Cardiac ventricle fibroblast (primary cell): ENCODE results near the gene VAMP2. TPM values are rescaled to one million over a fixed set of nuclear protein-coding genes. Genes with fewer than 3 reads are reported as not detected.

Experiments
- total RNA-seq: library from RNA; depleted of rRNA; stranded (reverse); fragments of >200 nt; gene quantifications from 2 replicates; pipeline ENCODE4 v1.2.3, GENCODE V29; 2015

VAMP2 gene, protein sequence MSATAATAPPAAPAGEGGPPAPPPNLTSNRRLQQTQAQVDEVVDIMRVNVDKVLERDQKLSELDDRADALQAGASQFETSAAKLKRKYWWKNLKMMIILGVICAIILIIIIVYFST
- total RNA-seq, result 5.6 and 7.8 TPM in 2 replicates

DNA sequence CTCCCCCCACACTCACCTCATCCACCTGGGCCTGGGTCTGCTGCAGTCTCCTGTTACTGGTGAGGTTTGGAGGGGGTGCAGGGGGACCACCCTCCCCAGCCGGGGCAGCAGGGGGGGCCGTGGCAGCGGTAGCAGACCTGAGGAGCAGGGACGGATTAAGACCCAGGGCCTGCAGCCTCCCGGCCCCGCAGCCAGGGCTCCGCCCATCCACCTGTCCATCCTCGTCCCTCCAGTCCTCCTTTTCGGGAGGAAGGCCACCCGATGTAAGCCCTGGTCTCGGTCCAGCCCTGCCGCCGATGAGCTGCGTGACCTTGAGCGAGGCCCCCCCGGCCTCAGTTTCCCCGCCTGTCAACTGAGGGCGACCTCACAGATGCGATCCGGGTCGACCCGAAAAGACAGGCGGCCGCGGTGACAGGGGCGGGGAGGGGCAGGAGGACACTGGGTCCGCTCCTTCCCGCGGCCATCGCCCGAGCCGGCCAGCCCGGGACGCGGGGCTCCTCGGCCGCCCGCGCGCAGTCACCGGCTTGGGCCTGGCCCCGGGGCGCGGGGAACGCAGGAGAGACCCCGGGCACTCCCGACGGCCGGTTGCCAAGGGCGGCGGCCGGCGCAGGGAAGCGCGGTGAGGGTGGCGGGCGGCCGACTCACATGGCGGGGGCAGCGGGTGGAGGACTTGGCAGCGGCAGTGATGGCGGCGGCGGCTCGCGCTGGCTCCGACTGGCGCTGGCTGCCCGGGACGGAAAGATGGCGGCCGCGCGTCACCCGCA lies at the start of gene VAMP2:
Gene VAMP2 (minus strand): TSS at position 716 of the 764 bp plus-strand sequence. CDS start 69 bp downstream, at position 647.

DNA sequence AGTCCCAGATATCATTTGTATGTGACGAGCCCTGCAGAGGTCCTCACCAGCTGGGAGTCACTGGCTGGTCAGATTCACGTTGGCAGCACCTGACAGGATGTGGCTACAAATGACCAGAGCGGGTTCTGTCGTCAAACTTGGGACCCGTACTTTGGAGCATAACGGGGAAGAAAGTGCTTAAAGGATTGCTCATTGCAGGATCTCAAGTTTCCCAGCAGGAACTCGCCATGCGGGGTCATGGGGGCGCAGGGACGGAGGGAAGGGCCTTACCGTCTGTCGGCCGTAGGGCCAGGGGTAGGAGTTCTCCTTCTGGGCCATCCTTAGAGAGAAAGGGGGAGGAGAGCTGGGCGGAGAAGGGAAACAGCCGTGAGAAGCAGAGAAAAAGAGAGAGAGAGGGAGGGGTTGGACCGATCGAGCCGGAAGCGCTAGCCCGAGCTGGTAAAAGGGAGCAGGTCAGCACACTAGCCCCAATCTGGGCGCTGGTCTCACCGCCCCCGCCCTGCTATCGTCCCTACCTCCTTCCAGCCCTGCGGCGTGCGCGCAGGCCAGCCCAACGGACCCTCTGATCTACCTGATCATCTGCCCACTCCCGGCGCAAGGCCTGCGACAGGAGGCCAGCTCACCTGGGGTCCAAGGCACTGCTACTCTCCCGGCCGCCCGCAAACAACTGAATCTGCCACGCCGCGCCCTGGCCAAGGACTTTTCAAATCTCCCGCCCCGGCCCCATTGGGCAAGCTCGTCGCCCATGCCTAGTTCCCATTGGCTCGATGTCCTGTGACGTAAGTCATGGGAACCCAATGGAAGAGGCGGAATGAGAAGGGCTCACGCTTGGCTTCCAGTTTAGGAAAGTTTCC lies 47.4 kb upstream of the VAMP2 start, which contains the start of gene AURKB:
Gene AURKB (minus strand): TSS at position 669 of the 854 bp plus-strand sequence. CDS start 351 bp downstream, at position 318.

DNA sequence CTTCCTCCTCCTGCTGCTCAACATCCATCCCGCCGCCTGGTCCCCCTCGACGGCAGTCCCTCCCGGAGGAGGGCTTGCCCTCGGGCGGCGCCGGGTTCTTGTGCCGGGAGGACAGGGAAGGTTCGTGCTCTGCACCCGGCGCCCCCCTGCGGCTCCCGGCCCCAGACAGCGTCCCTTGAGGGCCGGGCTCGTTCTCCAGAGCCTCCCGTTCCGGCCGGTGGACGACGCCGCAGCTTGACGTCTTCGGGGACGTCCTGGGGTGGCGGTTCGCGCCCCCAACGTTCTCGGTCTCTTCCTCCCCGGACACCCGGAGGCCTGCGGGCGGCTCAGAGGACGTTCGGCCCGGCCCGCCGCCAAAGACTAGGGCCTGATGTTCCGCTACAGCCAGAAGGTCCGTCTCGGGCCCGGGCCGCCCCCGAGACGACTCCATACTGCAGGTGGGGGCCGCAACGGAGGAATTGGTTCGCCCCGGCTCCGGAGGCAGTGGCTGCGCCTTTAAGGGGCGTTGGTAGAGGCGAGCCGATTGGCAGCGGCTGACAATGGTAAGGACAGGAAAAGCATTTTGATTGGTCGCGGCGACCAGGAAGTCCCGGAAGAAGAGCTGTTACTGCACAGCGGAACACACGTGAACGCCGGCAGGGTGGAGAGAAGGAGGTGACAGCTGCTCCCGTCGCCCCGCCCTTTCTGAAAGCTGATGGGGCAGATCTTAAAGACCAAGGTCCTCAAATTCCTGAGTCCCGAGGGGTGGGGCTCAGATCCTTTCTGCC lies 27.1 kb upstream of the VAMP2 start, which contains the start of gene BORCS6:
Gene BORCS6 (minus strand): TSS at position 470 of the 767 bp plus-strand sequence. CDS start 40 bp downstream, at position 430.

GRCh38 chr17:8176197-8176940 lies 13.6 kb upstream of the VAMP2 start, which contains the start of gene TMEM107:
TSS of gene TMEM107 (minus strand) at chr17:8176380. CDS start at chr17:8176286, 94 bp downstream.

DNA sequence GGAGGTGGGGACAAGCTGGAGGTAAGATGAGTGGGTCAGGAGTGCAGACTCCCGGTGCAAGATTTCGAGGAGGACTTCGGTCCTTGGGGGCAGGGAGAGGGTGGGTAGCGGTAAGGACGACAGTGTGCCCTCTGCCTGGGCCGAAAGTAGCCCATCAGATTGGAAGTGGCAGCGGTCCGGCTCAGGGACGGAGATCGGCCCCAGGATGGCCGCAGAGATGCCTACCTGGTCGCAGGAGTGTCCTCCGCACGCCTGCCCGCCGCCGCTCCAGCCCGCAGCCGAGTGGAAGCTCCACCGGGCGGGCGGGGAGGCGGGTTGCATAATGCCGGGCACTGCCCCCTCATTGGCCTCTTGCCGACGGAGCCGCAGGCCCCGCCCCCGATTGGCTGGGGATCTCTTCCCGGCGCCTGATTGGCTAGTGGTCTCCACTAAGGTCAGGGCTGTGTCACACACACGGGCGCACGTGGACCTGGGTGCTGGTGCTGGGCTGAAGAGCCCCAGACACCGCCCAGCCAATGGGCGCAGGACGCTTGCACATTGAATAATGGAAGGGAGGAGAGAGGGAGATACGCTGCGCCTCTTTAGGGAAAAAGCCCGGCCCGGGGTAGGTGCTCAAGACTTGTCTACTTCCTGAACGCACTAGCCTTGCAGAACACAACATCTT lies 10.5 kb downstream of the VAMP2 start, which contains the start of gene PER1:
Gene PER1 (minus strand): TSS at position 293 of the 664 bp plus-strand sequence. CDS start 1,698 bp downstream, outside the sequence.

DNA sequence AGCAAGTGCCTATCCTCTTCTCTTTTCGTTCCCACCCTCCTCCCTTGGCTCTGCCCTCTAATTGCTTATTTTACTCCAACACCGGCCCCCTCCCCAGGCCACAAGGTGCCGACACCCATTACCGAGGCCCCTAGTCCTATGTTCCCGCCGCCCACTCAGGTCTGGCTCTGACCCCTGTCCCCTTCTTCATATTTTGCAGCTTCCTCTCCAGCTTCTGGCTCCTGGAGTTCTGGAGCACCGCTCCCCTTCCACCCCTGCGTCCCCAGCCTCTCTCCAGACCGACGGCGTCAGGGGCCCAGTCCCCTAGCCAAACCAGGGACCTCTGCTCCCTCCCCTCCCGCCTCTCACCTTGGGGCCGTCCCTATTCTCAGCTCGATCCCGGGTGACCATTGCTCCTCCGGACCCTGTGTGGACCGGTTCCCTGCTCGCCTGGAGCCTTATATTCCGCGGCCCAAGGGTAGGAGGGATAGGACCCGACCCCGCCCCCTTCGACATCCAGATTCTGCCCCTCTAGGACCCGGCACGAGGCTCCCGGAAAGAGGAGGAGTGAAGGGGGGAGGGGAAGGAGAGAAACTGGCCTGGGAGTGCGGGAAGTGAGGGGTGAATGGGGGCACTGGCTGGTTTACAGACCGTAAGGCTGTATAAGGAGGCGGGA lies 38.9 kb downstream of the VAMP2 start, which contains the start of gene HES7:
Gene HES7 (minus strand): TSS at position 412 of the 655 bp plus-strand sequence. CDS start 22 bp downstream, at position 390.

DNA sequence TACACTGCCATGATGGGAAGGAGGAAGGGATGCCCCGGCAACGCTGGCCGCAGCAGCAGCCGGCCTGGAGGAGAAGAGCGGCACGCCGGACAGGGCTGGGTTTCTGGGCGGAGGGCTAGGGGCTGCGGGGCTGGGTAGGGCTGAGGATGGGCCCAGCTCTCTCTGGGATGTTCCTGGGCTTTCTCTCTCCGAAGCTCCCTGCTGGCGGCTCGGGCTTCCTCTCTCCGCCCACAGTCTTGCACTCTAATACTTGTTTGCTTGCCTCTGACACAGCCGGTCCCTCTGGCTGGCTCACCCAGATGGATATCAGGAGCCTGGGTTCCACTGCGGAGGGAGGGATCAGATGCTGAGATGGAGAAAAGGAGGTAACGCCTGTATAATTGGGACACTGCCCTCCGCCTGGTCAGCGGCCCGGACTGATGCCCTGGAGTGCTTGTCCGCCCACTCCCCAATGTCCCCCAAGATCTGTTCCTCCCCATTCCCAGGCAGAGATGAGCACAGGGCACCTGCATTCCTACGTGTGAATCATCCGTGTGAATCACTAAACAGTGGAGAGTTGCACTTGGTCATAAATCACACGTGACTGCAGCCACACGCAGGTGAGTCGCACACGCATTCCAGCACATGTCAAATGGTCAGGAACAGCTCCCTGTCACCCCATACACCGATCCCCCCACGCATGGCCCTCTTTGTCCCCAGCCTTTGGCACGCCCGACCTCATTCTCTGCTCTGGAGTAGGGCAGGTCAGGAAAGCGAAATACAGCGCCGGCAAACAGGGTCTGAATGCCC lies 44.6 kb downstream of the VAMP2 start, which contains the start of gene ALOXE3:
Gene ALOXE3 (minus strand): TSS at position 535 of the 789 bp plus-strand sequence. CDS start 524 bp downstream, at position 11.

Other genes starting within 250 kb of the VAMP2 start
- 1.1 and 2.6 TPM in 2 replicates for gene RNF227, start 246.7 kb downstream of the VAMP2 start, total RNA-seq
- gene KCNAB3, start 233.1 kb downstream of the VAMP2 start, total RNA-seq, result 0.44 and 1.9 TPM in 2 replicates
- gene TRAPPC1, start 231.0 kb downstream of the VAMP2 start, total RNA-seq, result 48.2 and 48.4 TPM in 2 replicates
- gene CNTROB, start 230.7 kb downstream of the VAMP2 start, total RNA-seq, result 9.9 and 12.3 TPM in 2 replicates
- gene GUCY2D, start 160.3 kb downstream of the VAMP2 start, total RNA-seq, result not detected in 2 replicates
- gene ALOX15B, start 123.9 kb downstream of the VAMP2 start, total RNA-seq, result 0.50 and 0.83 TPM in 2 replicates
- not detected in 2 replicates for gene ALOX12B, start 75.2 kb downstream of the VAMP2 start, total RNA-seq
- not detected in 2 replicates for gene ALOXE3, start 44.4 kb downstream of the VAMP2 start, total RNA-seq
- not detected in 2 replicates for gene HES7, start 38.8 kb downstream of the VAMP2 start, total RNA-seq
- 36.7 and 48.5 TPM in 2 replicates for gene PER1, start 10.5 kb downstream of the VAMP2 start, total RNA-seq
- gene TMEM107, start 13.4 kb upstream of the VAMP2 start, total RNA-seq, result 12.4 and 22.3 TPM in 2 replicates
- gene BORCS6, start 27.2 kb upstream of the VAMP2 start, total RNA-seq, result 5.5 and 7.9 TPM in 2 replicates
- gene AURKB, start 47.6 kb upstream of the VAMP2 start, total RNA-seq, result 1.5 and 1.6 TPM in 2 replicates
- gene CTC1, start 85.1 kb upstream of the VAMP2 start, total RNA-seq, result 3.6 and 8.3 TPM in 2 replicates
- gene PFAS, start 86.3 kb upstream of the VAMP2 start, total RNA-seq, result 12.5 and 13.7 TPM in 2 replicates
- gene RANGRF, start 125.7 kb upstream of the VAMP2 start, total RNA-seq, result 11.8 and 17.4 TPM in 2 replicates
- 0.73 and 3.0 TPM in 2 replicates for gene SLC25A35, start 132.5 kb upstream of the VAMP2 start, total RNA-seq
- 0.68 and 1.2 TPM in 2 replicates for gene ARHGEF15, start 147.3 kb upstream of the VAMP2 start, total RNA-seq
- not detected in 2 replicates for gene ODF4, start 176.9 kb upstream of the VAMP2 start, total RNA-seq
- 4,586 and 4,963 TPM in 2 replicates for gene RPL26, start 220.2 kb upstream of the VAMP2 start, total RNA-seq
- not detected in 2 replicates for gene RNF222, start 234.9 kb upstream of the VAMP2 start, total RNA-seq